ENCODE results near the gene C3orf70.

Gene C3orf70

GRCh38 chr3:185152410-185153170 lies at the start of gene C3orf70:
TSS of gene C3orf70 (minus strand) at chr3:185153060. CDS start at chr3:185152823, 237 bp downstream.
- Mint-ChIP-seq H3K4me3 (peak within 1 kb of the TSS; percentile 78 to 87), H3K36me3 (no peaks in the 10 kb centered on the region), H3K4me1 (peaks cover 2 to 10% of the 10 kb centered on the region in 2 donors), H3K27ac (no peak within 1 kb of the TSS), H3K9me3 (no peaks in the 10 kb centered on the region), H3K27me3 (peaks cover 29 to 30% of the 10 kb centered on the region in 2 donors)
- DNase-seq: peak; percentile 4
- peak; percentile 70 to 71 for ATAC-seq (replicated peaks)

DNA sequence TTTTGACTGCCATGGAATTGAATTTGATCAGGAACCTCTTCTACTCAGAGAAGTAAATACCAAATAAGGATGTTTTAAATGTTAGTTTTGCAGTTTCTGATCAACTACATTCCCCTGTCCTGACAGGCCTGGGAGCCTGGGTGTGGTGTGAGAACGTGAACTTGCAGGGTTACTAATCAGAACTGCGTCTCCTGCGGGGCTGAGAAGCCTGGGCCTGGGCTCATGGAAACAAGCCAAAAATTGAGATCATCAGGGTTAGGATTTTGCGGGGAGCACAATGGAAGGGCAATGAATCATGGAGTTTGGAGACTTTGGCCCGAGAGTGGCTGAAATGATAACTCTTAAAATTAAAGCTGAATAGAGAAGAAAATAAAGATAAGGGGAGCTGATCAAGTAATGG lies 47.8 kb upstream of the C3orf70 start:
- DNase-seq (no peak), ATAC-seq (replicated peaks) (no peak)
- no peaks in the 10 kb centered on the region for H3K4me1 Mint-ChIP-seq
- peaks cover 3 to 4% of the 10 kb centered on the region in 2 donors for H3K36me3 Mint-ChIP-seq
- H3K9me3 Mint-ChIP-seq: peaks cover 0 to 2% of the 10 kb centered on the region in 2 donors
- no peak overlapping the region for H3K4me3 Mint-ChIP-seq
- no peaks in the 10 kb centered on the region for H3K27me3 Mint-ChIP-seq
- H3K27ac Mint-ChIP-seq: no peak overlapping the region

GRCh38 chr3:185199671-185200070 lies 46.8 kb upstream of the C3orf70 start:
- no peaks in the 10 kb centered on the region for H3K27me3 Mint-ChIP-seq
- H3K4me1 Mint-ChIP-seq: no peaks in the 10 kb centered on the region
- ATAC-seq (replicated peaks) (no peak), DNase-seq (no peak)
- no peak overlapping the region for H3K4me3 Mint-ChIP-seq
- no peak overlapping the region for H3K27ac Mint-ChIP-seq
- peaks cover 3 to 8% of the 10 kb centered on the region in 2 donors for H3K36me3 Mint-ChIP-seq
- H3K9me3 Mint-ChIP-seq: peaks cover 0 to 2% of the 10 kb centered on the region in 2 donors

GRCh38 chr3:185199206-185199605 lies 46.3 kb upstream of the C3orf70 start:
- no peak for DNase-seq
- H3K27ac Mint-ChIP-seq: no peak overlapping the region
- no peak overlapping the region for H3K4me3 Mint-ChIP-seq
- H3K4me1 Mint-ChIP-seq: no peaks in the 10 kb centered on the region
- H3K9me3 Mint-ChIP-seq: peaks cover 0 to 2% of the 10 kb centered on the region in 2 donors
- no peaks in the 10 kb centered on the region for H3K27me3 Mint-ChIP-seq
- ATAC-seq (replicated peaks): no peak
- peaks cover 3 to 8% of the 10 kb centered on the region in 2 donors for H3K36me3 Mint-ChIP-seq

DNA sequence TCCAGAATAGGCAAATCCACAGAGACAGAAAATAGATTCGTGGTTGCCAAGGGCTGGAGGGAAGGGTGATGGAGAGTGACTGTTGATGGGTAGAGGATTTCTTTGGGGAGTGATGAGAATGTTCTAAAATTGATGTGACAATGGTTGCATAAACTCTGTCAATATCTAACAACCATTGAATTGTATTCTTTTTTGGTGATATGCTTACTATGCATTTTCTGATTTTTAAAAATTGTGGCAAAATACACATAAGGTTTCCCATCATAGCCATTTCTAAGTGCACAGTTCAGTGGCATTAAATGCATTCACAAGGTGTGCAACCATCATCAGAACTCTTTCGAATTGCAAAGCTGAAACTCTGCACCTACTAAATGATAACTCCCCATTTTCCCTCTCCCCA lies 44.2 kb upstream of the C3orf70 start:
- H3K27ac Mint-ChIP-seq: no peak overlapping the region
- DNase-seq (no peak), ATAC-seq (replicated peaks) (no peak)
- H3K4me1 Mint-ChIP-seq: no peaks in the 10 kb centered on the region
- H3K9me3 Mint-ChIP-seq: peaks cover 0 to 2% of the 10 kb centered on the region in 2 donors
- H3K36me3 Mint-ChIP-seq: peaks cover 3 to 7% of the 10 kb centered on the region in 2 donors
- H3K4me3 Mint-ChIP-seq: no peak overlapping the region
- H3K27me3 Mint-ChIP-seq: no peaks in the 10 kb centered on the region

GRCh38 chr3:185195652-185196051 lies 42.8 kb upstream of the C3orf70 start:
- no peaks in the 10 kb centered on the region for H3K27me3 Mint-ChIP-seq
- no peaks in the 10 kb centered on the region for H3K4me1 Mint-ChIP-seq
- peaks cover 0 to 2% of the 10 kb centered on the region in 2 donors for H3K9me3 Mint-ChIP-seq
- H3K4me3 Mint-ChIP-seq: no peak overlapping the region
- DNase-seq (no peak), ATAC-seq (replicated peaks) (no peak)
- H3K27ac Mint-ChIP-seq: no peak overlapping the region
- peaks cover 0 to 7% of the 10 kb centered on the region in 2 donors for H3K36me3 Mint-ChIP-seq

DNA sequence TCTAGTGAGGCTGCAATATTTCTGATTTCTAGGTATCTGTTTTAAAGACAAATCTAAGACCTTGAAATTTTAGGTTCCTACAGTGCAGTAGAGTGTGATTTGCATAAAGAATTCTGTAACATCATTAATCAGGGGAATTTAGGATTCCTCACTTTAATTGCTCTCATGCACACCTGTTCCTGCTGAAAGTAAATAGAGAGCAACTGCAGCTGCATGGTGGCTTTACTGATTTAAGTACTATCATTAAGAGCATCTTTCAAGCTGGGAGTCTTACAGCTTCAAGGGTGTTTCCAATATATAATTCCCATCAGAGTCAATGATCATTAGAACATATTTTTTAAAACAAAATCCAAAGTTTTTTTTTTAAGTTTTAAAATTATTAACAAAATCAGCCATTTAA lies 36.0 kb upstream of the C3orf70 start:
- no peak for ATAC-seq (replicated peaks)
- no peak overlapping the region for H3K27ac Mint-ChIP-seq
- peaks cover 0 to 4% of the 10 kb centered on the region in 2 donors for H3K27me3 Mint-ChIP-seq
- H3K4me3 Mint-ChIP-seq: no peak overlapping the region
- H3K4me1 Mint-ChIP-seq: no peaks in the 10 kb centered on the region
- peaks cover 0 to 2% of the 10 kb centered on the region in 2 donors for H3K36me3 Mint-ChIP-seq
- H3K9me3 Mint-ChIP-seq: no peaks in the 10 kb centered on the region
- DNase-seq: no peak

GRCh38 chr3:185187391-185187790 lies 34.5 kb upstream of the C3orf70 start:
- no peaks in the 10 kb centered on the region for H3K9me3 Mint-ChIP-seq
- no peak for DNase-seq
- no peaks in the 10 kb centered on the region for H3K4me1 Mint-ChIP-seq
- H3K27ac Mint-ChIP-seq: no peak overlapping the region
- no peaks in the 10 kb centered on the region for H3K36me3 Mint-ChIP-seq
- peaks cover 0 to 4% of the 10 kb centered on the region in 2 donors for H3K27me3 Mint-ChIP-seq
- H3K4me3 Mint-ChIP-seq: no peak overlapping the region
- ATAC-seq (replicated peaks): no peak

- H3K4me3 Mint-ChIP-seq: no peak overlapping the region
- ATAC-seq (replicated peaks) (no peak), DNase-seq (no peak)
- peaks cover 8 to 11% of the 10 kb centered on the region in 2 donors for H3K4me1 Mint-ChIP-seq
- H3K27me3 Mint-ChIP-seq: peaks cover 0 to 3% of the 10 kb centered on the region in 2 donors
- H3K9me3 Mint-ChIP-seq: no peaks in the 10 kb centered on the region
- no peaks in the 10 kb centered on the region for H3K36me3 Mint-ChIP-seq
- H3K27ac Mint-ChIP-seq: no peak overlapping the region
Observed at GRCh38 chr3:185176750-185177359, 24.0 kb upstream of the C3orf70 start.

DNA sequence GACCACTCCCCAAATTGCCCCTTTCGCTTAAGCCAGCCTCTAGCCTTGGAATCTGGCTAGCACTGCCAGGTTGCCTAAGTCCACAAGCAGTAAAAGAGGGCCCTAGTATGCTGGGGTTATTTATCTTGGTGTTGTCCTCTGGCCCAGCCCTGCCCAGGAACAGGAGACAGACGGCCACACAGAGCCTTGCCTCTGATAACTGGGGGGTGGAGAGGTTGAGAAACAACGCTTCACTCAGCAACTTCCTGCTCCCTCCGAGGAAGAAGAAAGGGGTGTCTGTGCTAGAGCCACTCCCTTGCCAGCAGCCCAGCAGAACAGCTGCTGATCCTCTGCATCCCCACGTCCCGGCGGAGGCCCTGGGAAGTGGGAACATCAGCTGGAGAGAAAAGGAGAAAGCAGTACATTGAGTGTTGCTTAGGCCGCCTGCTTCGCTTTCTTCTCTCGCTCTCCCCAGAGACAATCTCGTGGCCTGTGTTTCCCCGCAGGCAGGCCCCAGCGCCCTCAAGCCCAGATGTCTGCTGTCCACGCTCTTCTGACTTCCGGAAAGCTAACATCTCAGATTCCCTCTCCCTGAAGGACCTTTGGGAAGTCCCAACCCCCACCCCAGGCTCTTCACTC lies 22.6 kb upstream of the C3orf70 start:
- Mint-ChIP-seq H3K4me1 (peaks cover 8 to 11% of the 10 kb centered on the region in 2 donors), H3K27ac (peak overlapping the region; percentile 63), H3K36me3 (no peaks in the 10 kb centered on the region), H3K9me3 (no peaks in the 10 kb centered on the region), H3K27me3 (peaks cover 0 to 4% of the 10 kb centered on the region in 2 donors), H3K4me3 (peak overlapping the region; percentile 74 to 76)
- DNase-seq: peak; percentile 33
- ATAC-seq (replicated peaks): peak; percentile 89 to 90

GRCh38 chr3:185172086-185173049 lies 19.5 kb upstream of the C3orf70 start:
- H3K9me3 Mint-ChIP-seq: no peaks in the 10 kb centered on the region
- no peak overlapping the region for H3K4me3 Mint-ChIP-seq
- H3K36me3 Mint-ChIP-seq: no peaks in the 10 kb centered on the region
- H3K27me3 Mint-ChIP-seq: peaks cover 0 to 7% of the 10 kb centered on the region in 2 donors
- ATAC-seq (replicated peaks) (no peak), DNase-seq (no peak)
- peaks cover 8 to 11% of the 10 kb centered on the region in 2 donors for H3K4me1 Mint-ChIP-seq
- H3K27ac Mint-ChIP-seq: no peak overlapping the region

- DNase-seq (no peak), ATAC-seq (replicated peaks) (no peak)
- Mint-ChIP-seq H3K27me3 (peaks cover 13 to 36% of the 10 kb centered on the region in 2 donors), H3K27ac (no peak overlapping the region), H3K4me1 (no peaks in the 10 kb centered on the region), H3K36me3 (no peaks in the 10 kb centered on the region), H3K4me3 (no peak overlapping the region), H3K9me3 (no peaks in the 10 kb centered on the region)
Observed at GRCh38 chr3:185164428-185165217, 11.8 kb upstream of the C3orf70 start.

GRCh38 chr3:185162634-185163033 lies 9.8 kb upstream of the C3orf70 start:
- Mint-ChIP-seq H3K4me1 (no peaks in the 10 kb centered on the region), H3K4me3 (no peak overlapping the region), H3K27ac (no peak overlapping the region), H3K27me3 (peaks cover 20 to 44% of the 10 kb centered on the region in 2 donors), H3K9me3 (no peaks in the 10 kb centered on the region), H3K36me3 (no peaks in the 10 kb centered on the region)
- no peak for ATAC-seq (replicated peaks)
- DNase-seq: no peak
